ENCODE data around the gene RBMS1. TPM values are rescaled to one million over a fixed set of nuclear protein-coding genes. Genes with fewer than 3 reads are reported as not detected.

The RBMS1 gene
- polyA plus RNA-seq, 2 of the 4 experiments (the other 2 are of a cell fraction), result 51.9 to 108 TPM

DNA sequence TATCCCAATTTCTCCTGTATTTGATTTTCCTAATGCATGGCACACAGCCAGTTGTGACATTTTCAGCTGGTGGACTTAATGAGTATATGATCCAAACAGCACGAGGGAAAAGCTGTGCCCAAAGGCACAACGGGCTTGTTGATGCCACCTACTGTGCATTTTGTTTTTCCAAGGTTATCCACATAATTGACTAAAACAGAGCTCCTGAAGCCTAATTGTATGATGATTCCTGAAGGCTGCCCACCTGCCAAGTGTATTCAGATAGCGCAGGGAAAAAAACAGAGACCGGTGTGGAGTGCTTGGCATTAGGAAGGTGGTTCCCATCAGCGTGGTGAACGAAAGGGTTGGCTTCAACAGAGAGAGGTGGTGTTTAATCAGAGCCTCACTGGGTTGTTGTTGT is 14.9 kb downstream of the RBMS1 start:
- WGBS (ENCODE audit: missing lambda C conversion rate), result 84% methylated on average over 6 of the region's 6 CpGs
- Histone ChIP-seq H3K27ac (no peak overlapping the region), H3K9me3 (no peaks in the 10 kb centered on the region), H3K4me2 (no peak overlapping the region), H3K4me3 (no peak overlapping the region), H3K4me1 (peaks cover 46% of the 10 kb centered on the region)
- DNase-seq (ENCODE audit: low read depth in 1 of 2, low spot score in 1 of 2) (no peak), FAIRE-seq (no peak), ATAC-seq (no peak)
- ChIA-PET POLR2A (no interaction called here), CTCF (interaction anchor here (0.8 to 1.7 kb wide), 2 partner anchors 10 to 59 kb away, joined by 3 to 5 read pairs; no protein-coding TSS in a partner anchor)
- TF ChIP-seq ESRRA (IDR thresholded peaks at IDR 0.05; ENCODE audit: borderline replicate concordance, low read length), result no peak
- TF ChIP-seq RCOR1 (IDR thresholded peaks at IDR 0.05; ENCODE audit: low read depth, low read length), result no peak
- TF ChIP-seq FOSL2 (IDR thresholded peaks at IDR 0.05), result no peak
- no peak for TF ChIP-seq FOSL2 (CRISPR knock-in tag; IDR thresholded peaks at IDR 0.05)
- no peak for TF ChIP-seq TP53 (CRISPR knock-in tag; IDR thresholded peaks at IDR 0.05)
- TF ChIP-seq SMC3 (IDR thresholded peaks at IDR 0.05), result no peak
- TF ChIP-seq JUN (IDR thresholded peaks at IDR 0.05), result no peak
- no peak for TF ChIP-seq HOXB13 (CRISPR knock-in tag; IDR thresholded peaks at IDR 0.05; ENCODE audit: low read depth)
- no peak for TF ChIP-seq NPAS2 (CRISPR knock-in tag; IDR thresholded peaks at IDR 0.05; ENCODE audit: borderline replicate concordance)
- TF ChIP-seq ZFP36 (IDR thresholded peaks at IDR 0.05; ENCODE audit: borderline replicate concordance, partially characterized antibody), result no peak
- no peak for TF ChIP-seq REST (IDR thresholded peaks at IDR 0.05)
- no peak for TF ChIP-seq HEYL (CRISPR knock-in tag; IDR thresholded peaks at IDR 0.05)
- no peak for TF ChIP-seq EHF (CRISPR knock-in tag; IDR thresholded peaks at IDR 0.05)
- TF ChIP-seq MYC (IDR thresholded peaks at IDR 0.05; ENCODE audit: borderline replicate concordance, low read length), result no peak
- no peak for TF ChIP-seq RNF2 (IDR thresholded peaks at IDR 0.05; ENCODE audit: borderline replicate concordance, low read depth)
- no peak for TF ChIP-seq KDM5A (IDR thresholded peaks at IDR 0.05)
- TF ChIP-seq, protein P1, sequence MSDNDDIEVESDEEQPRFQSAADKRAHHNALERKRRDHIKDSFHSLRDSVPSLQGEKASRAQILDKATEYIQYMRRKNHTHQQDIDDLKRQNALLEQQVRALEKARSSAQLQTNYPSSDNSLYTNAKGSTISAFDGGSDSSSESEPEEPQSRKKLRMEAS (IDR thresholded peaks at IDR 0.05), result no peak
- no peak for TF ChIP-seq EHMT2 (IDR thresholded peaks at IDR 0.05; ENCODE audit: low read depth)
- TF ChIP-seq PBX3 (IDR thresholded peaks at IDR 0.05), result no peak
- TF ChIP-seq HOXB5 (CRISPR knock-in tag; IDR thresholded peaks at IDR 0.05), result no peak

DNA sequence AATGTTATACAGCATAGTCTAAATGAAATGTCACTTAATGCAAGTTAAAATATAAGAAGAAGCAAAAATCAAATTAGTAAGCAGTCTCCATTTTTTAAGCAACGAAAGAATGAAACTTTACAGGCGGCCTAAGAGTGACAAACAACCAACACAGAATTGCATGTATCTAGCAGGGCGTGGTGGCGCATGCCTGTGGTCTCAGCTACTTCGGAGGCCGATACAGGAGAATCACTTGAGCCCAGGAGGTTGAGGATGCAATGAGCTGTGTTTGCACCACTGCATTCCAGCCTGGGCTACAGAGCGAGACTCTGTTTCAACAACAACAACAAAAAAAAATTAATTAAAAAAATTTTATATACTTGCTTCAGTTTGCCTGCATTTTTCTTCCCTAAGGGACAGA is 16.6 kb downstream of the RBMS1 start:
- ChIA-PET CTCF (interaction anchor here (0.6 to 1.0 kb wide), 3 partner anchors 10 to 327 kb away, joined by 3 read pairs; no protein-coding TSS in a partner anchor), POLR2A (no interaction called here)
- no peak for FAIRE-seq
- no peak overlapping the region for H3K4me3 ChIP-seq
- H3K4me2 ChIP-seq, result no peak overlapping the region
- no peak for ATAC-seq
- peaks cover 37% of the 10 kb centered on the region for H3K4me1 ChIP-seq
- no peaks in the 10 kb centered on the region for H3K9me3 ChIP-seq
- TF ChIP-seq MAFK (IDR thresholded peaks at IDR 0.05; ENCODE audit: partially characterized antibody) (no peak), POLR2A (IDR thresholded peaks at IDR 0.05; ENCODE audit: low read length) (no peak), MYC (IDR thresholded peaks at IDR 0.05; ENCODE audit: borderline replicate concordance, low read length) (no peak), PHF8 (IDR thresholded peaks at IDR 0.05; ENCODE audit: borderline replicate concordance, low read depth) (no peak), CTCF (IDR thresholded peaks at IDR 0.05) (no peak), TFCP2L1 (CRISPR knock-in tag; IDR thresholded peaks at IDR 0.05) (no peak), EHF (CRISPR knock-in tag; IDR thresholded peaks at IDR 0.05) (no peak), NR3C1 (IDR thresholded peaks at IDR 0.05) (no peak)
- TF ChIP-seq, protein P2, sequence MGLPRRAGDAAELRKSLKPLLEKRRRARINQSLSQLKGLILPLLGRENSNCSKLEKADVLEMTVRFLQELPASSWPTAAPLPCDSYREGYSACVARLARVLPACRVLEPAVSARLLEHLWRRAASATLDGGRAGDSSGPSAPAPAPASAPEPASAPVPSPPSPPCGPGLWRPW (IDR thresholded peaks at IDR 0.05), result no peak
- no peak for DNase-seq (ENCODE audit: low read depth in 1 of 2, low spot score in 1 of 2)
- H3K27ac ChIP-seq, result no peak overlapping the region
- WGBS (ENCODE audit: missing lambda C conversion rate), result 83% methylated on average over 7 of the region's 7 CpGs
